Subcutaneous adipose tissue (tissue), 4 donors: ENCODE results near the gene CSF3. TPM values are rescaled to one million over a fixed set of nuclear protein-coding genes. Genes with fewer than 3 reads are reported as not detected.

Experiments used
- total RNA-seq, 4 donors: library from RNA; depleted of rRNA; stranded (reverse); fragments of >200 nt; gene quantifications; one replicate each; pipeline ENCODE4 v1.1.0, GENCODE V29; 2016
- TF ChIP-seq, protein P1 (sequence below): fragments of 450-650 bp; IDR thresholded peaks from one replicate; pipeline ENCODE4 v1.5.1; 2016; ENCODE audit warnings: low read depth, mild to moderate bottlenecking, control low read depth, antibody characterized with exemption, moderate library complexity

CSF3 gene
- total RNA-seq, 4 donors from 2014 or later, result not detected

DNA sequence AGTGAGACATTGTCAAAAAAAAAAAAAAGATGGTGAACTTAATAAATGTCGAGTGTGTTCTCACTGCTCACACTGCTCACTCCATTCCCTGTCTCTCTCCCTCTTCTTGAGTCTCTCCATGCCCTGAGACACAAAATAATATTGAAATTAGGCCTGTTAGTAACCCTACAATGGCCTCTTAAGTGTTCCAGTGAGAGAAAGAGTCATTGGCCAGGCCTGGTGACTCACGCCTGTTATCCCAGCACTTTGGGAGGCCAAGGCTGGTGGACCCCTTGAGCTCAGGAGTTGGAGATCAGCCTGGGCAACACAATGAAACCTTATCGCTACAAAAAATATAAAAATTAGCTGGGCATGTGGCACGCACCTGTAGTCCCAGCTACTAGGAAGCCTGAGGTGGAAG lies 16.2 kb upstream of the CSF3 start:
- TF ChIP-seq, protein P1, sequence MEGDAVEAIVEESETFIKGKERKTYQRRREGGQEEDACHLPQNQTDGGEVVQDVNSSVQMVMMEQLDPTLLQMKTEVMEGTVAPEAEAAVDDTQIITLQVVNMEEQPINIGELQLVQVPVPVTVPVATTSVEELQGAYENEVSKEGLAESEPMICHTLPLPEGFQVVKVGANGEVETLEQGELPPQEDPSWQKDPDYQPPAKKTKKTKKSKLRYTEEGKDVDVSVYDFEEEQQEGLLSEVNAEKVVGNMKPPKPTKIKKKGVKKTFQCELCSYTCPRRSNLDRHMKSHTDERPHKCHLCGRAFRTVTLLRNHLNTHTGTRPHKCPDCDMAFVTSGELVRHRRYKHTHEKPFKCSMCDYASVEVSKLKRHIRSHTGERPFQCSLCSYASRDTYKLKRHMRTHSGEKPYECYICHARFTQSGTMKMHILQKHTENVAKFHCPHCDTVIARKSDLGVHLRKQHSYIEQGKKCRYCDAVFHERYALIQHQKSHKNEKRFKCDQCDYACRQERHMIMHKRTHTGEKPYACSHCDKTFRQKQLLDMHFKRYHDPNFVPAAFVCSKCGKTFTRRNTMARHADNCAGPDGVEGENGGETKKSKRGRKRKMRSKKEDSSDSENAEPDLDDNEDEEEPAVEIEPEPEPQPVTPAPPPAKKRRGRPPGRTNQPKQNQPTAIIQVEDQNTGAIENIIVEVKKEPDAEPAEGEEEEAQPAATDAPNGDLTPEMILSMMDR, result no peak

DNA sequence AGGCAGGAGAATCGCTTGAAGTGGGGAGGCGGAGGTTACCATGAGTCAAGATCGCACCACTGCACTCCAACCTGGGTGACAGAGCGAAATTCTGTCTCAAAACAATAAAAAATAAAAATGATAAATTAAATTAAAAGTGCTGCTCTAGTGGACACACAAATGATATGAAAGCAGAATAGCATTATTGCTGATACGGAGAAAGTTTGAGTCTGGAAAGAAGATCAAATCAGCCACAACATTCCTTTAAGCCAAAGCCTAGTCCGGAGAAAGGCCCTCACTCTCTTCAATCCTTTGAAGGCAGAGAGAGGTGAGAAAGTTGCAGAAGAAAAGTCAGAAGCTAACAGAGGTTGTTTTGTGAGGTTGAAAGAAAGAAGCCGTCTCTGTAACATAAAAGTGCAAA lies 15.1 kb upstream of the CSF3 start:
- TF ChIP-seq, protein P1, result no peak

DNA sequence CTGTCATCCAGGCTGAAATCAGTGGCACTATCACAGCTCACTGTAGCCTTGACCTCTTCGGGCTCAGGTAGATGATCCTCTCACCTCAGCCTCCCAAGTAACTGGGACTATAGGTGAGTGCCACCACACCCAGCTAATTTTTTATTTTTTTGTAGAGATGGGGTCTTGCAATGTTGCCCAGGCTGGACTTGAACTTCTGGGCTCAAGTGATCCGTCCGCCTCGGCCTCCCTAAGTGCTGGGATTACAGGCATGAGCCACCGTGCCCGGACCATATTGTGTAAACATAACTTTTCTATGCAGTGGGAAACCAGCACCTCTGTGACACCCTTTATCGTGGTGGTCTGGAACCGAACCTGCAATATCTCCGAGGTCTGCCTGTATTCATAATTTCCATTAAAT lies 11.2 kb upstream of the CSF3 start:
- TF ChIP-seq, protein P1, result no peak

DNA sequence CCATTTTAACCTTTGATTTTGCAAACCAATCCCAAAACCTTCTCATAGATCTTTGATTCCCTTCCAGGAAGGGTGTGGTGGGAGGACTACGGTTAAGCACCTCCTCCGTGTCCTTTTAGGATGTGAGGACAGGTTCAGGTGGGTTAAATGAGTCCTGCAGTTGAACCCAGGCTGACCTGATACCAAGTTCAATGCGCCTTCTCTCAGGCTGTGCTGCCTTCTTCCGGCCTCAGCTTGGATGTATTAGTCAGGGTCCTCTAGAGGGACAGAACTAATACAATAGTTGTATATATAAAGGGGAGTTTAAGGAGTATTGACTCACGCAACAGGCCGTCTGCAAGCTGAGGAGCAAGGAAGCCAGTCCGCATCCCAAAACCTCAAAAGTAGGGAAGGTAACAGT lies 10.5 kb upstream of the CSF3 start:
- TF ChIP-seq, protein P1, result no peak

DNA sequence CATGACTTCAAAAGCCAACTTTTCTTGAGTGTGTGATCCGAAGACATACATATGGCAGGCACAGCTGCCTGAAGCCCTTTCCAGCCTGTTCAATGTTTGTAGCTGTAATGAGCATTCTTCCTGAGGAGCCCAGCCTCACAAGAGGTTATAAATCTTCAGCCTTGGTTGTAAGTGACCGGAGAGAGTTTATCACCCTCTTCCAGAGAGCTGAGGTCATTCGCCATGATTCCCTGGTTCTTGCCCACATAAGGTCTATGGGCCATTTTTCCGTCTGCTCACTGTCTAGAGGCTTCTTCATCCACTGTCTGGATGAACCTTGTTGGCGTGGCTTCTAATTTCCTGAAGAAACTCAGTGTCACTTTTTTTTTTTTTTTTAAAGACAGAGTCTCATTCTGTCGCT lies 9.7 kb upstream of the CSF3 start:
- TF ChIP-seq, protein P1, result no peak

DNA sequence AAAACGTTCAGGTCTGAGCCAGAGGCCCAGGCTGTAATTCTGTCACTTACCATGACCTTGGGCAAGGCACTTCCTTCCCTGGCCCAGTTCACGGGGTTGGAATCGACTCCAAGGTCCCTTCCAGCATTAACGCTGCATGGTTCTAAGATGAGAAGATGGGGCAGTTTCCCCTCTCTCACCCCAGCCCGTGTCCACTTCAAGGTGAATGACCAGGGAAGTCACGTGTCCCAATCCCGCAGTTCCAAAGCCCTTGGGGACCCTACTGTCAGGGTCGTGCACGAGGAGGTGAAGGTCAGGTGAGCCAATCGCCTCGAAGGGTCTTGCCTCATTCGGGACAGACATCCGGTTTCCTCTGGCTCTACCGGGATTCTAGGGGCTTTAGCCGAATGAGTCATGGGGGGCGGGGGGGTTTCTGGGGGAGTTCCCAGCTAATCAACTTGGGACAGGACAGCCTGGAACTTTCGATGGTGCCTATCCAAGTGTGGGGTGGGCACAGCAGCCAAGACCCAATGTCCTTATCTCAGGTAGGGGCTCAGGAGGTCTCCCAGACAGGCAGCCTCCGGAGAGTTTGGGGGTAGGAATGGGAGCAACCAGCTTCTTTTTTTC lies 762 bp upstream of the CSF3 start:
- TF ChIP-seq, protein P1, result no peak

DNA sequence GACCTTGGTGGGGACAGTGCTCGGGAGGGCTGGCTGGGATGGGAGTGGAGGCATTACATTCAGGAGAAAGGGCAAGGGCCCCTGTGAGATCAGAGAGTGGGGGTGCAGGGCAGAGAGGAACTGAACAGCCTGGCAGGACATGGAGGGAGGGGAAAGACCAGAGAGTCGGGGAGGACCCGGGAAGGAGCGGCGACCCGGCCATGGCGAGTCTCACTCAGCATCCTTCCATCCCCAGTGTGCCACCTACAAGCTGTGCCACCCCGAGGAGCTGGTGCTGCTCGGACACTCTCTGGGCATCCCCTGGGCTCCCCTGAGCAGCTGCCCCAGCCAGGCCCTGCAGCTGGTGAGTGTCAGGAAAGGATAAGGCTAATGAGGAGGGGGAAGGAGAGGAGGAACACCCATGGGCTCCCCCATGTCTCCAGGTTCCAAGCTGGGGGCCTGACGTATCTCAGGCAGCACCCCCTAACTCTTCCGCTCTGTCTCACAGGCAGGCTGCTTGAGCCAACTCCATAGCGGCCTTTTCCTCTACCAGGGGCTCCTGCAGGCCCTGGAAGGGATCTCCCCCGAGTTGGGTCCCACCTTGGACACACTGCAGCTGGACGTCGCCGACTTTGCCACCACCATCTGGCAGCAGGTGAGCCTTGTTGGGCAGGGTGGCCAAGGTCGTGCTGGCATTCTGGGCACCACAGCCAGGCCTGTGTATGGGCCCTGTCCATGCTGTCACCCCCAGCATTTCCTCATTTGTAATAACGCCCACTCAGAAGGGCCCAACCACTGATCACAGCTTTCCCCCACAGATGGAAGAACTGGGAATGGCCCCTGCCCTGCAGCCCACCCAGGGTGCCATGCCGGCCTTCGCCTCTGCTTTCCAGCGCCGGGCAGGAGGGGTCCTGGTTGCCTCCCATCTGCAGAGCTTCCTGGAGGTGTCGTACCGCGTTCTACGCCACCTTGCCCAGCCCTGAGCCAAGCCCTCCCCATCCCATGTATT lies 1.1 kb downstream of the CSF3 start:
- TF ChIP-seq, protein P1, result no peak
